Measurements from ENCODE around the gene PLCG1.

DNA sequence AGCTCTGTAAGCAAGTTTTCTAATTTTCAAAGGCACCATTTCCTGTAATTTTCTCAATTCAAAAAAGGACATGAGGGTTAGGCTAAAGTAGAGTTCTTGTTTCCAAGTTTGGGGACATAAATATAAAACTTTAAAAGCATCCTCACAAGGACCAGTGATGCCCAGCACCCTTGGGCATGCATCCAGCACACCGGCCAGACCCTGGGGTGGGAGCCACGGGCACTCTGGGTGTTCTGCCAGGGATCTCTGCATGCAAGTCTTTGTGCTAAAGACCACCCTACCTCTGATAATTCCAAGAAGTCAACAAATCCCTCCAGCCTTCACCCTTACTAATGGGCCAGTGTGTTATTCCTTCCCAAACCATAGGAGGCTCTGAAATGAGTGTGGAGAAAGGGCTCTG is 46.5 kb downstream of the PLCG1 start:
- TF ChIP-seq, protein P1, sequence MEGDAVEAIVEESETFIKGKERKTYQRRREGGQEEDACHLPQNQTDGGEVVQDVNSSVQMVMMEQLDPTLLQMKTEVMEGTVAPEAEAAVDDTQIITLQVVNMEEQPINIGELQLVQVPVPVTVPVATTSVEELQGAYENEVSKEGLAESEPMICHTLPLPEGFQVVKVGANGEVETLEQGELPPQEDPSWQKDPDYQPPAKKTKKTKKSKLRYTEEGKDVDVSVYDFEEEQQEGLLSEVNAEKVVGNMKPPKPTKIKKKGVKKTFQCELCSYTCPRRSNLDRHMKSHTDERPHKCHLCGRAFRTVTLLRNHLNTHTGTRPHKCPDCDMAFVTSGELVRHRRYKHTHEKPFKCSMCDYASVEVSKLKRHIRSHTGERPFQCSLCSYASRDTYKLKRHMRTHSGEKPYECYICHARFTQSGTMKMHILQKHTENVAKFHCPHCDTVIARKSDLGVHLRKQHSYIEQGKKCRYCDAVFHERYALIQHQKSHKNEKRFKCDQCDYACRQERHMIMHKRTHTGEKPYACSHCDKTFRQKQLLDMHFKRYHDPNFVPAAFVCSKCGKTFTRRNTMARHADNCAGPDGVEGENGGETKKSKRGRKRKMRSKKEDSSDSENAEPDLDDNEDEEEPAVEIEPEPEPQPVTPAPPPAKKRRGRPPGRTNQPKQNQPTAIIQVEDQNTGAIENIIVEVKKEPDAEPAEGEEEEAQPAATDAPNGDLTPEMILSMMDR (IDR thresholded peaks at IDR 0.05): no peak
- TF ChIP-seq POLR2A (IDR thresholded peaks at IDR 0.05): no peak

Data from adrenal gland (tissue), 5 donors.